ENCODE measurements around the gene PFKP.
A peak's percentile ranks its signal among the peaks of the same experiment; 100 is the strongest.
"Not testable (repeated sequence)": the region's sequence is repeated elsewhere in the genome, so short reads cannot be mapped to it uniquely, and the experiment has no call there.

PFKP gene

GRCh38 chr10:3162533-3162932 is 95.2 kb downstream of the PFKP start:
- no peak for DNase-seq (ENCODE audit: low spot score in 2 of 2)
- H3K9me3 Mint-ChIP-seq, result no peaks in the 10 kb centered on the region
- H3K27me3 Mint-ChIP-seq, result no peaks in the 10 kb centered on the region
- H3K4me1 Mint-ChIP-seq, result no peaks in the 10 kb centered on the region
- no peak for ATAC-seq (replicated peaks; ENCODE audit: extremely low read depth, poor library complexity, severe bottlenecking)
- no peak overlapping the region for H3K4me3 Mint-ChIP-seq
- no peak overlapping the region for H3K27ac Mint-ChIP-seq (ENCODE audit: low read depth)
- H3K36me3 Mint-ChIP-seq (ENCODE audit: insufficient read depth), result peaks cover 73% of the 10 kb centered on the region

DNA sequence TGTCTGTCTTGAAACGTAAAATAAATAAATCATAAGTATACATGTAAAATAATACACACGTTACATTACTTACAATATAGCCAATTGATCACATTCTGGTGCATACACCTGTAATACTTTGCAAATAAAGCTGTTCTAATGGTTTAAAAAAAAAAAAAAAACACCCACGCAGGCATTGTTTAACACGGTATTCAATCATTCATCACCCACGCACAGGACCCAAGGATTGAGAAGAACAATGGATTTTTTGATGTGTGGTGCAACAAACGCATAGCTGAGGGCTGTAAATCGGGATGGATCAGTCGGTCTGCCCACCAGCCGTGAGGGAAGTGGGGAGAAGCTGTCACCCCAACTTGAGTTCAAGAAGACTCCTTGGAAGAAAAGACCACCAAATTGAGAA is 96.5 kb downstream of the PFKP start:
- ATAC-seq (replicated peaks; ENCODE audit: extremely low read depth, poor library complexity, severe bottlenecking), result no peak
- DNase-seq (ENCODE audit: low spot score in 2 of 2), result no peak
- Mint-ChIP-seq H3K36me3 (ENCODE audit: insufficient read depth) (peaks cover 72% of the 10 kb centered on the region), H3K4me3 (no peak overlapping the region), H3K4me1 (no peaks in the 10 kb centered on the region), H3K9me3 (no peaks in the 10 kb centered on the region), H3K27me3 (no peaks in the 10 kb centered on the region), H3K27ac (ENCODE audit: low read depth) (no peak overlapping the region)

DNA sequence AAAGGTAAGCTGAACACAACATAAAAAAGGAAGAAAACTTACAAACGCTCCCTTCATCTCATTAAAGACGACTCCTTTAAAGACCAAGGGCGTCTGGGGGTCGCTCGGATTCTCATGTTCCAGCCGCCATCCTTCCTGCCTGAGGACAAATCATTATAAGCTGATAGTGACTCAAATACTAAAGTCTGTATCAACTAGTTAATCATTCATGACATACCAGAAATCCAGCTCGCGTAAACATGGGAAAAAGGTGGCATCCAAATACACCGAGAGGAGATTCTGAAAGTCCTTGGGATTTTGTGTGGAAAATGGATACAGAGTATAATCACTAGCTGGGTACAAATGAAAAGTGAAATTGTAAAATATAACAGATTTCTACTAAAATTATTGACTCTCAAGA is 97.8 kb downstream of the PFKP start:
- DNase-seq (ENCODE audit: low spot score in 2 of 2) (no peak), ATAC-seq (replicated peaks; ENCODE audit: extremely low read depth, poor library complexity, severe bottlenecking) (no peak)
- Mint-ChIP-seq H3K36me3 (ENCODE audit: insufficient read depth) (peaks cover 67% of the 10 kb centered on the region), H3K27ac (ENCODE audit: low read depth) (no peak overlapping the region), H3K27me3 (no peaks in the 10 kb centered on the region), H3K4me3 (no peak overlapping the region), H3K4me1 (peaks cover 6% of the 10 kb centered on the region), H3K9me3 (no peaks in the 10 kb centered on the region)

- Mint-ChIP-seq H3K4me3 (no peak overlapping the region), H3K27me3 (no peaks in the 10 kb centered on the region), H3K9me3 (no peaks in the 10 kb centered on the region), H3K27ac (ENCODE audit: low read depth) (no peak overlapping the region), H3K4me1 (peaks cover 6% of the 10 kb centered on the region), H3K36me3 (ENCODE audit: insufficient read depth) (peaks cover 55% of the 10 kb centered on the region)
- no peak for DNase-seq (ENCODE audit: low spot score in 2 of 2)
- ATAC-seq (replicated peaks; ENCODE audit: extremely low read depth, poor library complexity, severe bottlenecking), result no peak
Measured at GRCh38 chr10:3166496-3167290, 99.3 kb downstream of the PFKP start.

DNA sequence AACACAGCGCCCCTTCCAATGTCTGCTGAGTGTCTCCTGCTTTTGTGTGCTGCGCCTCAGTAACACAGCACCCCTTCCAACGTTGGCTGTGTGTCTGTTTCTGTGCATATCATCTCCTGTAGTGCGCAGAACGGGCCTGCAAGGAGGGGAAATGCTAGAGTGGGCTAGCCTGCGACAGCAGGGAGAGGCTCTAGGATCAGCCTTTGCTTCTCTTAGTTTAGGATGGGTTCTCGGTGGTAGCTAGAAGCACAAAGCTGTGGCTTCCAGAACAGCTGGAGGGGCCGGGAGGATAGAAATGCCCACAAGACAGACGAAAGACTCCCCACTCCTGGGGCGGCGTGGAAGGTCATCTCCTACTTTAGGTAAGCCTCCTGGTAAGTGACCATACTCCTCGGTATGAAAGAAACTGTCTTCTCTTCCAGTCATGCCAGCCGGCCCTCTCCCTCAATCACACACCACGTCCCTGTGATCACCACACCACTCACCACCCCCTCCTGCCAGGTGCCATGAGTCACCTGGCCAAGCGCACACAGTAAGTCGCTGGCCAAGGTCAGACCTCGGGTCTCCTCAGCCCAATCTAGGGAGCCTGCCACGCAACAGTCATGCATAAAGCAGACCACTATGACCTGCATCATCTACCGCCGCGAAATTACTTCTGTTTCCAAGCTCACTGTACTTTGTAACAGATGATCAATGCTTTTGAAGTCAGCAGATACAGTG is 100.4 kb downstream of the PFKP start:
- no peak for ATAC-seq (replicated peaks; ENCODE audit: extremely low read depth, poor library complexity, severe bottlenecking)
- H3K4me1 Mint-ChIP-seq, result peaks cover 7% of the 10 kb centered on the region
- peaks cover 50% of the 10 kb centered on the region for H3K36me3 Mint-ChIP-seq (ENCODE audit: insufficient read depth)
- no peaks in the 10 kb centered on the region for H3K27me3 Mint-ChIP-seq
- no peak overlapping the region for H3K4me3 Mint-ChIP-seq
- H3K27ac Mint-ChIP-seq (ENCODE audit: low read depth), result no peak overlapping the region
- DNase-seq (ENCODE audit: low spot score in 2 of 2), result no peak
- no peaks in the 10 kb centered on the region for H3K9me3 Mint-ChIP-seq

GRCh38 chr10:3169271-3169670 is 101.9 kb downstream of the PFKP start:
- Mint-ChIP-seq H3K27me3 (no peaks in the 10 kb centered on the region), H3K4me3 (no peak overlapping the region), H3K9me3 (no peaks in the 10 kb centered on the region), H3K27ac (ENCODE audit: low read depth) (no peak overlapping the region), H3K4me1 (peaks cover 12% of the 10 kb centered on the region), H3K36me3 (ENCODE audit: insufficient read depth) (peaks cover 48% of the 10 kb centered on the region)
- ATAC-seq (replicated peaks; ENCODE audit: extremely low read depth, poor library complexity, severe bottlenecking) (no peak), DNase-seq (ENCODE audit: low spot score in 2 of 2) (no peak)

GRCh38 chr10:3169673-3170072 is 102.3 kb downstream of the PFKP start:
- H3K27me3 Mint-ChIP-seq, result no peaks in the 10 kb centered on the region
- H3K4me3 Mint-ChIP-seq, result no peak overlapping the region
- H3K9me3 Mint-ChIP-seq, result no peaks in the 10 kb centered on the region
- DNase-seq (ENCODE audit: low spot score in 2 of 2) (no peak), ATAC-seq (replicated peaks; ENCODE audit: extremely low read depth, poor library complexity, severe bottlenecking) (no peak)
- H3K36me3 Mint-ChIP-seq (ENCODE audit: insufficient read depth), result peaks cover 46% of the 10 kb centered on the region
- no peak overlapping the region for H3K27ac Mint-ChIP-seq (ENCODE audit: low read depth)
- H3K4me1 Mint-ChIP-seq, result peaks cover 12% of the 10 kb centered on the region

DNA sequence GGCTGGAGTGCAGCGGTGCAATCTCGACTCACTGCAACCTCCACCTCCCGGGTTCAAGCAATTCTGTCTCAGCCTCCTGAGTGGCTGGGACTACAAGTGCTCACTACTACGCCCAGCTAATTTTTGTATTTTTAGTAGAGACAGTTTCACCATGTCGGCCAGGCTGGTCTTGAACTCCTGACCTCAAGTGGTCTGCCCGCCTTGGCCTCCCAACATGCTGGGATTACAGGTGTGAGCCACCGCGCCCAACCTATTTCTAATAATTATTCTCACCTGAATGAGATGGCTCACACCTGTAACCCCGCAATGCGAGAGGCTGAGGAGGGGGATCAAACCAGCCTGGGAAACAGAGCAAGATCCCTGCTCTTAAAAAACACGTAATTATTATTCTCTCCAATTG is 104.1 kb downstream of the PFKP start:
- not testable (repeated sequence) for DNase-seq (ENCODE audit: low spot score in 2 of 2); H3K9me3 Mint-ChIP-seq; H3K27me3 Mint-ChIP-seq; ATAC-seq (replicated peaks; ENCODE audit: extremely low read depth, poor library complexity, severe bottlenecking)
- peak overlapping the region; percentile 67 for H3K4me3 Mint-ChIP-seq
- H3K4me1 Mint-ChIP-seq, result peaks cover 12% of the 10 kb centered on the region
- peak overlapping the region; percentile 39 for H3K27ac Mint-ChIP-seq (ENCODE audit: low read depth)
- peaks cover 34% of the 10 kb centered on the region for H3K36me3 Mint-ChIP-seq (ENCODE audit: insufficient read depth)

DNA sequence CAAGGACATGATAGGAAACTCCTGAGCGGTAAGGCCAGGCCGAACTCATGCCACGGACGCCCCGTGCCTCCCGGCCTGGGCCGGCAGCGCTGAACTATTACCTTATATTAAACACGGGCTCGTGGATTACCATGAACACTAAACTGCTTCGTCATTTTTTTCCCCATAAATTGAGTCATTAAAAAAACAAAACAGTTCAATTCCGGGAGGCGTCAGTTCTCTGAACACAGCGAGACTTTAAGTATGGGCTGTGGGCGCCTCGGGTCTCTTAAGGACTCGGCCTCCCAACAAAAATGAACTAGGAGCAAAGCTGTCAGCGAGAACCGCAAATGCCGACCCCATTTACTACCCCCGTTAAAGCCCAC is 104.7 kb downstream of the PFKP start:
- Mint-ChIP-seq H3K36me3 (ENCODE audit: insufficient read depth) (peaks cover 28% of the 10 kb centered on the region), H3K27ac (ENCODE audit: low read depth) (peak overlapping the region; percentile 39), H3K27me3 (no peaks in the 10 kb centered on the region), H3K4me1 (peaks cover 12% of the 10 kb centered on the region), H3K9me3 (no peaks in the 10 kb centered on the region), H3K4me3 (peak overlapping the region; percentile 67)
- peak; percentile 0 for ATAC-seq (replicated peaks; ENCODE audit: extremely low read depth, poor library complexity, severe bottlenecking)
- DNase-seq (ENCODE audit: low spot score in 2 of 2), result no peak

- peaks cover 12% of the 10 kb centered on the region for H3K4me1 Mint-ChIP-seq
- ATAC-seq (replicated peaks; ENCODE audit: extremely low read depth, poor library complexity, severe bottlenecking) (peak; percentile 96), DNase-seq (ENCODE audit: low spot score in 2 of 2) (peak; percentile 97 to 98)
- no peaks in the 10 kb centered on the region for H3K27me3 Mint-ChIP-seq
- H3K36me3 Mint-ChIP-seq (ENCODE audit: insufficient read depth), result peaks cover 24% of the 10 kb centered on the region
- H3K9me3 Mint-ChIP-seq, result no peaks in the 10 kb centered on the region
- peak within 1 kb of the TSS; percentile 67 for H3K4me3 Mint-ChIP-seq
- peak within 1 kb of the TSS; percentile 39 for H3K27ac Mint-ChIP-seq (ENCODE audit: low read depth)
Measured at GRCh38 chr10:3172446-3173170, 105.3 kb downstream of the PFKP start, which contains the start of gene PITRM1. Gene PITRM1 (minus strand): TSS chr10:3172782. CDS start chr10:3172772, 10 bp downstream.

DNA sequence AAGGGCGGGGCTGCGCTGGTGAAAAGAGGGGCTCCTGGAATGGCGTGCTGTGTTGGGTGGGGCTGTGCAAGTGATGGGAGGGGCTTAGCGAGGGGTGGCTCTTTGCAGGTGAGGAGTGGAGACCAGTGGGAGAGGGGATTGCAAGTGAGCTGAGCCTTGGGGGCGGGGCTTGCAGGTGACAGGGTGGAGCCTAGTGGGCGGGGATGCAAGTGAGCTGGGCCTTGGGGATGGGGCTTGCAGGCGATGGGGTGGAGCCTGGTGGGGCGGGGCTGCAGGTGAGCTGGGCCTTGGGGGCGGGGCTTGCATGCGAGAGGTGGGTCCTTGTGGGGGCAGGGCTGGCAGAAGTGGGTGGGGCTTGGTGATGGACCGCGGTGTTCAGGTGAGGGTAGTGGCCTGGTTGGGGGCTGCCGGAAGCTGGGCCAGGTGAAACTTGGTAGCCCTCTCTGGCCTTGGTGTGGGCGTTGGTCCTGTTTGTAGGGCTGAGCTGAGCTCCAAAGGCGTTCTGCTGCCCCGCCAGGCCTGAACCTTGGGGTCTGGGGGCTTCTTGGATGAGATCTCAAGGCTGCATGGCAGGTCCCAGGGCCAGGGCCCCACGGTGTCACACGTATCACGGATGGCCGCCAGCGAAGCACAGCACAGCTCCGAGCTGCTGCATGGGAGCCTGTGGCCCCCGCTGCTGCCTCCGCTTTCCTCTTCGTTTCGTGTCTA is 106.0 kb downstream of the PFKP start:
- DNase-seq (ENCODE audit: low spot score in 2 of 2), result no peak
- Mint-ChIP-seq H3K27ac (ENCODE audit: low read depth) (peak overlapping the region; percentile 39), H3K36me3 (ENCODE audit: insufficient read depth) (peaks cover 19% of the 10 kb centered on the region)

GRCh38 chr10:3178042-3178441 is 110.7 kb downstream of the PFKP start:
- peaks cover 33% of the 10 kb centered on the region for H3K27me3 Mint-ChIP-seq
- DNase-seq (ENCODE audit: low spot score in 2 of 2) (no peak), ATAC-seq (replicated peaks; ENCODE audit: extremely low read depth, poor library complexity, severe bottlenecking) (no peak)
- peaks cover 1% of the 10 kb centered on the region for H3K36me3 Mint-ChIP-seq (ENCODE audit: insufficient read depth)
- no peak overlapping the region for H3K27ac Mint-ChIP-seq (ENCODE audit: low read depth)
- H3K4me1 Mint-ChIP-seq, result peaks cover 2% of the 10 kb centered on the region
- no peak overlapping the region for H3K4me3 Mint-ChIP-seq
- H3K9me3 Mint-ChIP-seq, result no peaks in the 10 kb centered on the region

More for the DNA sequence above, 106.0 kb downstream of the PFKP start:
- peak; percentile 20 for ATAC-seq (replicated peaks; ENCODE audit: extremely low read depth, poor library complexity, severe bottlenecking)
- Mint-ChIP-seq H3K4me1 (peaks cover 12% of the 10 kb centered on the region), H3K4me3 (peak overlapping the region; percentile 67), H3K27me3 (no peaks in the 10 kb centered on the region), H3K9me3 (no peaks in the 10 kb centered on the region)
